IPS-NIHi7 (cell line): Measurements from ENCODE around the gene ZPBP.
A peak's percentile ranks its signal among the peaks of the same experiment; 100 is the strongest.

Source experiments
- DNase-seq: peaks from one replicate; pipeline ENCODE4 v3.0.0; 2012; ENCODE audit warnings: mixed read lengths; ENCODE audit errors: extremely low spot score

ZPBP gene, protein sequence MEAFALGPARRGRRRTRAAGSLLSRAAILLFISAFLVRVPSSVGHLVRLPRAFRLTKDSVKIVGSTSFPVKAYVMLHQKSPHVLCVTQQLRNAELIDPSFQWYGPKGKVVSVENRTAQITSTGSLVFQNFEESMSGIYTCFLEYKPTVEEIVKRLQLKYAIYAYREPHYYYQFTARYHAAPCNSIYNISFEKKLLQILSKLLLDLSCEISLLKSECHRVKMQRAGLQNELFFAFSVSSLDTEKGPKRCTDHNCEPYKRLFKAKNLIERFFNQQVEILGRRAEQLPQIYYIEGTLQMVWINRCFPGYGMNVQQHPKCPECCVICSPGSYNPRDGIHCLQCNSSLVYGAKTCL

DNA sequence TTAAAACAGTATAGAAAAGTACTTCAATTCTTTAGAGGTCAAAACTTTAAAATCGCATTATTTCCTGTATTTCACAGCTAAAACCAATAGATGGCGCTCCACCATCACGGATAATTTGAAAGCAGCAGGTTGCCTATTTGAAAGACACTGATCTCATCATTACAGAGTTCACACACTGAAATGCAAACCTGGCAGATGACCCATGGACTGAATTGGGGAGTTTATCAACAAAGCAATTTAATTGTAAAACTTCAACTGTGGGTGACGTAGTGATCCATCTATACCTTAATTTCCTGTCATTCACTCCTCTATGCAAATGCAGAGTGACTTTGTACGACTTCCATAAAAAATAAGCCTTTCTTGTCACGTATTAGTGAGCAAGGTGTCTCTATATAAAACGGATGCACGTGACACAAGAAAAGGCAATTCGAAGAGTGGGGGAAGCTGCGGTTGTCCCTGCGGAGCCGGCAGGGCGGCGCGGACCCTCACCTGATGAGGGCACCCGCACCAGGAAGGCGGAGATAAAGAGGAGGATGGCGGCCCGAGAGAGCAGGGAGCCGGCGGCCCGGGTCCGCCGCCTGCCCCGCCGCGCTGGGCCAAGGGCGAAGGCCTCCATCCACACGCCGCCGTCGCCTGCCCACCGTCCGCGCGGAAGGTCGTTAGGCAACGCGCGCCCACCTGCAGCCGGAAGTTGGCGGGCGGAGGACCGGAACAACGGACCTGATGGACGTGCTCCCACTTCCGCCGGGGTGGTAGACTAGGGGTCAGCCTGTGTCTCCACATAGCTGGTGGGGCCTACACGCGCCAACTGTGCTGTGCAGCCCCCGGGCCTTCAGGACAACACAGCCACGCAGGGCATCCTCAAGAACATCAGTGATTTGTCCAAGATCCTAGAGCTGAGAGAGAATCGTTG lies at the start of gene ZPBP:
TSS of gene ZPBP (minus strand) at position 668 of the 913 bp plus-strand sequence. CDS start at position 616, 52 bp downstream.
- peak; percentile 41 for DNase-seq

DNA sequence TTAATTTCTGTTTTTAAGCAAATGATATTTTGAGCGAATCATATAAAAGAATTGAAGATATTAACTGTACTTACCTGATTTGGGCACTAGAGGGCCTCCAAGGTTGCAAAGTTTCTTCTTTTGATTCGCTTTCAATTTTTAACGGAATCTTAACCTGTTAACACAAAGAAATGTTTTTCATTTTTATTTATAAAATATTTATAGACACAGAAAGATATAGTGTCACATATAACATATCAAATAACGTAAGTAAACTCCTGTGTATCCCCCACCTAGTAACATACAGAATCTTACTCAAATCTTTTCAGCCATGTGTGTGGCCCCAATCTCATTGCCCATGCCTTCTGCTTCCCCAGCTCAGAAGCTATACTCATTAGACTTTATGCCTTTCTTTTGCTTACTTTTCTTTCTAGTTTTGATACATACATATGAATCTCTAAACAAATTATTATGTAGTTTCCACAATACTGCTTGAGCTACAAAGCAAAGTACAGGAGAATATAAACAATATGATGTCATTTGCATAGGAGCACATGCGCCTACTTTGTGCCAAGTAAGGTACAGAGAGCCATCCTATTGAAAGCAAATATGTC lies 49.5 kb upstream of the ZPBP start:
- no peak for DNase-seq

DNA sequence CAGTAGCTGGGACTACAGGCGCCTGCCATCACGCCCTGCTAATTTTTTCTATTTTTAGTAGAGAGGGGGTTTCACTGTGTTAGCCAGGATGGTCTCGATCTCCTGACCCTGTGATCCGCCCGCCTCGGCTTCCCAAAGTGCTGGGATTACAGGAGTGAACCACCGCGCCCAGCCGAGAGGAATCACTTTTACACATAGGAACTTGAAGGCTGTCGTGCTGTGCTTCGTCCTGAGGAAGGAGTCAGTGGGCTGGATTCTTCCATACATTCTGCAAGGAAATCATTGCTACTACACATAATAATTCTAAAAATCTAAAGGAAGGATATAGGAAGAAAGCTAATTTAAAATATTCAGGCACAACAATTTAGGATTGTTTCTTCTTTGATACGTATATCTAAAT lies 48.8 kb upstream of the ZPBP start:
- DNase-seq = no peak

DNA sequence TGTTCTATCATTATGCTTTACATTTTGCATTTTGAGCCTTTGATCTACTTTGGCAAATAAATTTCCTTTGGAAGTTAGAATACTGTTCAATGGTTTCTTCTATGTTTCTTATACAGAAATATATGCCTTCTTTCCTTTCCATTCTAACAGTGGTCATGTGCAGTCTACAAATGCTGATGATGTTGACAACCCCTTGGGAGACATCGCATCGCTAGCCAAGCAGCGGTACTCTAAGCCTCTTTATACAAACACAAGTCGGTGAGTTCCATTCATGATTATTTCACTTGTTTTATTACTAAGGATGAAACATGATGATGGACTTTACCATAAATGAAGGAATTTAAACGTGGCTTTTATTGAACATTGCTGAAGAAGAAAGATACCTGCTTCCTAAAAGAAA lies 48.1 kb upstream of the ZPBP start:
- DNase-seq = no peak

DNA sequence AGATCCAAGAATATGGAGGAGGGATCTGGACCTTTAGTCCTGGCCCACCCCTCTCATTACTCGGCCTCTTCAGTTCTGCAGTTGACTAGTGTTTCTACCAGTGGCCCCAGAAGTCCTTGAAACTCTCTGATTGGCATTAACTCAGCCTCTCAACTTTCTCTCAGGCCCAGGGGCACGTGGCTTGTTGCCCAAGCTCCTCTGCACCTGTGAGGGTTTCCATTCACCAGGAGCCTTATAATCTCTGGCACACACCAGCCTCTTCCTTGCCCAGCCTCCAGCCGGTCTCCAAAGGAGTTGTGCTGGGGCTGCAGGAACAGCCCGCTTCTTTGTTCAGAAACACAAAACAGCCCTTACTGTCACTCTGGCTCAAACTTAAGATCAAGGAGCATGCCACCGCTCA lies 47.6 kb upstream of the ZPBP start:
- DNase-seq = no peak

DNA sequence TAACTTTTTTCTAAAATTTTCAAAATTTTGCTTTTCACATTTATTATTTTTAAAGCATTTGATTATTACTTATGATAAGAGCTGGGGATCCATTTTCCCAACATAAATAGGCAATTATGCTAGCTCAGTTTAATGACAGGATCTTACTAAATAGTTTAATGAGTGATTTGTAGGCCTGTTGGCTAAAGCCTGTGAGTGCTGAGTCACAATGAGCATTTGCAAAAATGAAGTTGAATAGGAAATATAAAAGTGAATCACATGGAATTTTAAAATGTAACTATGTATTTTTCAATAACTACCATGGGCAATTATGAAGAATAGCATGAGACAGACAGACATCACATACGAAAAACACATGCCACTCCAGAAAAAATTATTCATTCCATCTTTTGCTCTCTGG lies 45.1 kb upstream of the ZPBP start:
- no peak for DNase-seq

DNA sequence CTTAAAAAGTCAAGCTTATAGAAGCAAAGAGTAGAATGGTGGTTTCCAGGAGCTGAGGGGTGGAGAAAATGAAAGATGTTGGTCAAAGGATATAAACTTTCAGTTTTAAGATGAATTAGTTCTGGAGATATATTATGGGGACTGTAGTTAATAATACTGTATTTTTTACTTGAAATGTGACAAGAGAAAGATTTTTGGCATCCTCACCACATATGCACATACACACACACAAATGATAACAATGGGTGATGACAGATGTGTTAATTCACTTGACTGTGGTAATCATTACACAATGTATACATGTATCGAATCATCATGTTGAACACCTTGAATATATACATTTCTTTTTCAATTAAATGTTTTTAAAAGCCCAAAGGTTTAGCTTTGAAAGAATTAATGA lies 32.7 kb upstream of the ZPBP start:
- no peak for DNase-seq

DNA sequence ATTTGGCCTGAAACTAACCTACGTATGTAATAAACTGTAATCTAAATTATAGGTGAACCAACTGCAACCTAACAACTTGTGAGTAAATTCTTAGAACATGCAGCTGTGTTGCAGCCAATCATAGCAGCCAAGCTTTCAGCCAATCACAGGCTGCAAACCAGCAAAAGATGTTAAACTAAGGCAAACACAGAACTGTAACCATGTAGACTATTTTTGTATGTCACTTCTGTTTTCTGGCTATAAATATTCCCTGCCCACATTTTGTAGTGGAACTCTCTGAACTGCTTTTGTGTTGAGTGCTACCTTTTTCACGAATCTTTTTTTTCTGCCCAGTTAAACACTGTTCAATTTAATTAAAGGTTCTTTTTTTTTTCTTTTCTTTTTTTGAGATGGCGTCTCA lies 28.2 kb upstream of the ZPBP start:
- DNase-seq = no peak

DNA sequence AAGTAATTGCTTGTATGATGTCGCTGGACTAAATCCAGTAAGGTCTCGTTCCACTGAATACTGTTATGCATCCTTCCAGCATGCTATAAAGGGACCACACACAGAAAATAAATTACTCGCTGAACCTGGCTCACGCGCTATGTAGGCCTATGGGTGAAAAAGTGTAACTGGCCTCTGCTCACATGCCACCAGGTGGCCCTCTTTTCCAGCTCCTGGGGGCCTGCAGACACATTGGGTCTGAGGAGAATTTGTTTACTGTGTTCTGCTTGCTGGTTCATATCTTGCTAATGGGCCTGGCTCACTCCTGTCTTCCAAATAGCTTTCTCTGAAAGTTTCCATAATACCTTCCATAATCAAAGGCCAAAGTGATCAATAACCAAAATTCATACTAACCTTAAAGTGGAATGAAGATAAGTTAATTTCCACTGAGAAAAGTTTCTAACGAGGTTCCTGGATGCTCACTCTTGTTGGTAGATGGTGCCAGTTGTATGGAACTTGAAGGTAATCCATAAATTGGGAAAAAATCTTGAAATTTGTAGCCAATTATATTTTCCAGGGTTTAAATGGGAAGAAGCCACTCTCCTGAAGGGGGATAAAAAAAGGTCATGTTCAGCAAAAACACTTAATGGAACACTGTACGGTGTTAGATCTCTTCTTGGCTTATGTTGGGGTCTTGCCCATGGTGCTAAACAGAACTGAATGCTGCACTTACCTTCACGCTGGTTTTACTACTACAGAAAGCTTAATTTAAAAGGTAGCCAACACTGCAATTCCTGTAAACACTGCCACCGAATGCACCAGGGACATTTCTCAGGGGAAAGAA lies 27.0 kb upstream of the ZPBP start:
- DNase-seq = peak; percentile 68

DNA sequence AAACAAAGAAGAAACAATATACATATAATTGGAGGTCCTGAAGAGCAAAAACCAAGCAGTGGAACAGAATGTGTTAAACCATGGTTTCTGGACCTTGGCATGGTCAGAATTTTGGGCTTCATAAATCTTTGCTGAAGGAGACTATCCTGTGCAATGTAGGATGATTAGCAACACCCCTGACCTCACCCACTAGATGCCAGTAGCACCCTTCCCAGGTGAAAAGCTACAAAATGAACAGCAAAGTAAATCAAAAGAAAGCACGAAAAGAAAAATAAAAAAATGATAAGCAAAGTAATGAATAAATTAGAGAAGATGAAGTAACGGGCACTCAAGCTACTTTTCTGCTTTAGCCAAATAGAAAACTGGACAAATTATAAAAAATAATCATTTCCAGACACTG lies 19.2 kb upstream of the ZPBP start:
- no peak for DNase-seq

DNA sequence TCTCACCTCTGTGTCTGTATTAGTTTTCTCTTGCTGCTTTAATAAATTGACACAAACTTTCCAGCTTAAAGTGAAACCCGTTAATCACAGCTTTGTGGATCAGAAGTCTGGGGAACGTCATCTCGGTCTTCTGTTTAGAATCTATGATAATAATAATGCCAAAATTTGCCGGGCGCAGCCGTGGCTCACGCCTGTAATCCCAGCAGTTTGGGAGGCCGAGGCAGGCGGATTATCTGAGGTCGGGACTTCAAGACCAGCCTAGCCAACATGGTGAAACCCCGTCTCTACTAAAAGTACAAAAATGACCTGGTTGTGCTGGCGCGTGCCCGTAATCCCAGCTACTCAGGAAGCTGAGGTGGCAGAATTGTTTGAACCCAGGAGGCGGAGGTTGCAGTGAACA lies 8.8 kb upstream of the ZPBP start:
- no peak for DNase-seq

DNA sequence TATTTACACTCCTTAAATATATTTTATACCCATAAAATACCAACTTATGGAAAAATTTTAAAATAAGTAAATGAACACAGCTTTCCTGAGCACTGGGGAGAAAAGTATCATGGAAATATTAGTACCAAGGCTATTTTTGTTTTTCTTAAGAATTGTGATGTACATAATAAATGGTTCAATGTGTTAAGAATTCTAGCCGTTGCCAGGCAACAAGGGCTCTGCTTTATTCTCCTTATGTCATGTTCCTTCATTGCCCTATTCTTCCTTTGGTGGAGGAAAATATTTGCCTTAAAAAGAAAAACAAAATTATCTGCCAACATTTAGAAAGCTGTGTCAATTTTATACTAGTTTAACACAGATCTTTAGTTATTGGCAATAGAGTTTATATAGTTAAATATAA lies 2.6 kb upstream of the ZPBP start:
- DNase-seq = no peak

DNA sequence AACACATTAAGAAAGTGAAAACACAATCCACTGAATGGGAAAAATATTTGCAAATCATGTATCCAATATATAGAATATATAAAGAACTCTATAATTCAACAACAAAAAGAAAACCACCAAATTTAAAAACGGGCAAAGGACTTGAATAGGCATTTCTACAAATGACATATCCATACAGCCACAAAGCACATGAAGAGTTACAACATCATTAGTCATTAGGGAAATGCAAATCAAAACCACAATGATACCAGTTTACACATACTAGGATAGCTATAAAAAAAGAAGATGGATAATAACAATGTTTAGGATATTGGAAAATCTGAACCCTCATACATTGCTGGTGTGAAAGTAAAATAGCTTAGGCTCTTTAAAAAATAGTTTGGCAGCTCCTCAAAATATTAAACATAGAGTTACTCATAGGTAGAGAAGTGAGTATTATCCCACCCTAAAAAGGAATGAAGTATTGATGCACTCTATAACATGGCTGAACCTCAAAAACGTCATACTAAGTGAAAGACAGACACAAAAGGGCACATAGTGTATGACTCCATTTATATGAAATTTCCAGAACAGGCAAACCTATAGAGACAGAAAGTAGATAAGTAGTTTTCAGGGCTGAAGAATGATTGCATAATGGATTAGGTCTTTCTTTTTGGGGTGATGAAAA lies 4.5 kb downstream of the ZPBP start:
- DNase-seq = no peak

DNA sequence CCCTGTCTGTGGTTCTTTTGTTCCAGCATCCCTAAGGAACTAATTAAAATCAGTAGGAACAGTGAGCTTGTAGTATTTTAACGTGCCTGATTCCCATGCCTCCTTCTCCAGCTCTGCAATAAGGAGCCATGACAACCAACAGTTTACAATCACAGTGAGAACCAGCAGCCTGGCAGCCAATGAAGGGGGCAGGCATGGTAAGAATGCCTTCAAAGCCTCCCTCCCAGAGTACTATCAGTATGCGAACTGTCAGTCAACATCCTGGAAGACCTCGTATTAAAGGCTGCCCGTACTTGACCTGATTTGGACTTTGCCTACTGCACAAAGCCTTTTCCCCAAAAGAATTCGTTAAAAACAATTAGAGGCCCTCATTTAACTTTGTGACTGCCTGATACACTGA lies 7.7 kb downstream of the ZPBP start:
- DNase-seq = peak; percentile 12

DNA sequence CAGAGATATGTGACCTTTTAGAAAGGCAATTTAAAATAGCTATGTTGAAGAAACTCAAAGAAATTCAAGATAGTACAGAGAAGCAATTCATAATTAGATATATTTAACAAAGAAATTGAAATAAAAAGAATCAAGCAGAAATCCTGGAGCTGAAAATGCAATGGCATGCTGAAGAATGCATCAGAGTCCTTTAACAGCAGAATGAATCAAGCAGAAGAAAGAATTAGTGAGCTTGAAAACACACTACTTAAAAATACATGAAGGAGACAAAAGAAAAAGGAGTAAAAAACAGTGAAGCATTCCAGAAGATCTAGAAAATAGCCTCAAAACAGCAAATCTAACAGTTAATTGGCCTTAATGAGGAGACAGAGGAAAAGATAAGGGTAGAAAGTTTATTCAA lies 20.0 kb downstream of the ZPBP start:
- DNase-seq = no peak

DNA sequence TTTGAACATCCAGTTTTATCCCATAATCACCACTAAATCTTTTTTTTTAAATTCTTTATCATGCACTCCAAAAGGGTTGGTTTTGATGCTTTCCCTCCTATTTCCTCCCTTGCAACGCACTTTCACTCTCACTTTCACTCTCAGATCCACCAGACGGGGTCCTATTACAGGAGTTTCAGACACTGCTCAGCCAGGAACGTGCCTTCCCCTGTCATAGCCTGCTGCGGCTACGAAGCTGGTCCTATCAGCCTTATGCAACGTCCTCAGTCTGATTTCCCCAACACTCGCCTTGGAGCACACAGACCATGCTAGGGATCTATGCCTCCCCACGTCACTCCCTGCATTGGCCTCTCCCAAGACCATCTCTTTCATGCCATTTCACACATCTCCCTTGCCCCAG lies 23.4 kb downstream of the ZPBP start:
- peak; percentile 19 for DNase-seq

DNA sequence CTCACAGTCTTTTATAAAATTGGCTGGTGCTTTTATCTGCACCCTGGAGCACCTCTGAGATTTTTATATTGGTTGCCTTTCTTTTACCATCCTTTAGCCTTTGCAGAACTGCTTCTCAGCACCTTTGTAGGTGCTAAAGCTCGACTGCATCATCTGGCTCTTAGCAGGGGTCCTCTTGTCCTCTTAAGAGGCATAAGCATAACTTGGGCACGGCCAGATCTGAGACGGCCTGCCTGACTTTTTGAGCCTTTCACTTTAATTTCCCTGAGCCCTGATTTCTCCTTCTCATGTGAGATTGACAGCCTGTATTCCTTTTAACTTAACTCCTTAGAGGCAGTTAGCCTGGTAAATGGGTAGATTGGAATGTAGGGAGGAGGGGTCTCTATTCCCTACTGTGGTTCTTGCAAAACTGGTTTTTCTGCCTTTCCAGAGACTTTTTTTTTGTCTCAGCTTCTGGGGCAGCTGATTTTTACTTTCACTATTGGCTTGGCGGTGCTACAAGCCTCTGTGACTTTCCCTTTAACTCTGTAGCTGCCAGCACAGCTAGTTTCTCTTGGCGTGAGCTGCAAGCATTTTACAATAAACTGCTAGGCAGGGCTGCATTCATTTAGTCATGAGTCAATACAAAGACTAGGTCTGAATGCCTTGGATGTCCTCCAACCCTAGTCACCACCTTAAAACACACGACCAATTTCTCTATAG lies 24.0 kb downstream of the ZPBP start:
- DNase-seq = peak; percentile 54

DNA sequence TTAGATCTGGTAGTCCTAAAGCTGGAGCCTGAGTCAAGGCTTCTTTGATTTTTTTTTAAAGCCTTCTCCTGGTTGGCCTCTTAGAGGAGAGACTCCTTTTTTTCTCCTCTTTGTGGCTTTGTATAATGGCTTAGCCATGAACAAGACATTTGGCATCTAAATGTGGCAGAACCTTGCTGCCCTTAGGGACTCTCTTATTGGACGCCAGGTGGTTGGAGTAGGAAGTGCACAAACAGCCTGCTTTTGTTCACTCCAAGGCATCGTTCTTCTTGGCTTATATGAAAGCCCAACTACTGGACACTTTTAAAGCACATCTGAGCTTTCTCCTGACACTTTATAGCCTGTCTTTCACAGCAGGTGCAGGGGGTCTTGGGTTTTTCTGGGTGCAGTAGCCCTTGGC lies 25.0 kb downstream of the ZPBP start:
- DNase-seq = peak; percentile 16

DNA sequence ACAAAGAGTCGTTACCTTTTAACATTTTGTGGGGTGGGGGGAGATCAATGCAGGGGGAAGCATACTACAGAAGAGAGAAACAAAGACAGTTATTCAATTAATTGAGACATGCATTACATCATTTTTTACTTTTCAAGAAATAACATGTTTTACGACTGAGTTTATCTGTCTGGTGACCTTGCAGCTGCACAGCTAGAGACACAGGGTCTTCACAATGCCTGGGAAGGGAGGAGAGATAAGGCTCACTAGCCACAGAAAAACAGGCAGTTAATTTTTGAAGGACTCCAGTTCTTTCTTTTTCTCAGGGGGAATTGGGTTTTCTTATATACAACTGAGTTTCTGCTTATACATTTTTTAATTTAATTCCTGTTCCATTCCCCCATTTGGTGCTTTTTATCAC lies 30.1 kb downstream of the ZPBP start:
- no peak for DNase-seq

DNA sequence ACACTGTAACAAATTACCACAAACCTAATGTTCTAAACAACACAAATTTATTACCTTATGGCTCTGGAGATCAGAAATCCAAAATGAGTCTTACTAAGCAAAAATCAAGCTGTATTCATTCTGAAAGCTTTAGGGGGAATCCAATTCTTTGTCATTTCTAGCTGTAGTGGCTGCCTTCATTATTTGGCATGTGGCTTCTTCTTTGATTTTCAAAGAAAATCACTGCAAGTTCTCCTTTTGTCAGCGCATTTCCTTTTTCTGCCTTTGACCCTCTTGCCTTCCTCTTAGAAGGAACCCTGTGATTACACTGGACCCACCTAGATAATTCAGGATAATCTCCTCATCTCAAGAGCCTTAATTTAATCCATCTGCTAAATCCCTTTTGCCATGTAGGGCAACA lies 36.9 kb downstream of the ZPBP start:
- no peak for DNase-seq

DNA sequence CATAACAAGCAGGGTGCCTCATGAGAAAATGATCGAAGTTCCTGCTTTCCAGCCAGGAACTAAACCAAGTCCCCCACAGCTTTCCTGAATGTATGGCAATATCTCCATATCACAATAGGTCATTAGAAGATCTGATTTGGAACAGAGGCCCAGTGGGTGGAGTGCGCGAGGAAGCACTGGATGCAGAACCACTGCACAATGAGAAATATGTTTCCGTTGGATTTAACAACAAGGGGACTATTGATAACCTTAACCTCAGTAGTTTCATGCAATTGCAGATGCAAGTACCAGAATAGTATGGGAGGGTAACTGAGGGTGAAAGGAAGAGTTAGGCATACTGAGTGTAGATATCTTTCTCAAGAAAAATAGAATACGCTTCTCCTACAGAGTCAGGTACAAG lies 45.3 kb downstream of the ZPBP start:
- DNase-seq = no peak
